ENCODE data around the gene PAFAH2. TPM values are rescaled to one million over a fixed set of nuclear protein-coding genes. Genes with fewer than 3 reads are reported as not detected.
A peak's percentile ranks its signal among the peaks of the same experiment; 100 is the strongest.

The PAFAH2 gene
- total RNA-seq, result 1 to 10 TPM; 7.4 to 8.0 TPM

DNA sequence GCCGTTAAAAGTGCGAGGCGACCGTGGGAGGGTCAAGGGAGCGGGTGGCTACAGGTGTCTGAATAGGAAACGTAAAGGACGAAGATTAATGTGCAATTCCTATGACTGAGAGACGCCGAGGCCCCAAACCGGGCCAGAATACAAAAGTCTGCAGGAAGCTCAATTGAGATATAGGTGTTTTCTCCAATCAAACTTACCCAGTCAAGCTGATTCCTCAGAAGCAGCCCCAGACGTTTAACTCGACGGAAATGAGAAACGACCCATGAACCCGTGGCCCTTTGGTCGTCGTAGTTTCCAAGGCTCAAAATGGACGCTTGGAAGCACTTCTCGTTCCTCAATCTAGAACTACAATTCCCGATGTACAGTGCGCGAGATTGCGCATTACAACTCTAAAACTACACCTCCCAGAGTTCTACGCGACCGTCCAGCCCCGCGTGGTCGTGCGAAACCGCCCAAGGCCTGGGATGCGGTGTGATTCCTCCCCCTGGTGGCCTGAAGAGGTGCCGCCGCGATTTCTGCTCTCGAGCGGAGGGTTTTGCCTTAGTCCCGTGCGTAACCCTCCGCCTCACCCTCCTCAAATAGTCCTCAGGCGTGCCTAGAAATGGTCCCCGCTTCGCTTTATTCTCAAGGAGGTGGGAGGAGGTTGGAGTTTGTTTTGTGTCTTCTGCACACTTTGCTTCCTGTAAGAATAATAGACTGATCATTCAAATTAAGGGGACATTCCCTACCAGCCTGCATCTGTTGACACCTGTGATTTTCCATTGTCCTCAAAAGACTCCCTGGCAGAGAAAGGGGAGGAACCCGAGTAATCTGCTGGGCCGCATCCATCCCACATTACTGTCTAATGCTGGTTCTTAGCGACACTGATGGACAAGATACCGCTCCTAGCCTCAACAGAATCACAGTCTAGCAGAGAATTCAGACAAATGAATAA is at the start of gene PAFAH2:
Gene PAFAH2, minus strand, starts transcription at position 236 of the 934 bp plus-strand sequence. CDS start 7,247 bp downstream, outside the sequence.
- H3K4me3 Mint-ChIP-seq, result peak within 1 kb of the TSS; percentile 94
- peaks cover 18% of the 10 kb centered on the region for H3K4me1 Mint-ChIP-seq (ENCODE audit: low read depth)
- H3K27ac Mint-ChIP-seq, result peak within 1 kb of the TSS; percentile 98
- ChIA-PET POLR2A (interaction anchor here (0.5 to 10.0 kb wide), 9 partner anchors 10 to 213 kb away, joined by 3 to 160 read pairs (median 4); partner anchors contain the start of gene STMN1), CTCF (interaction anchor here (0.6 to 12.6 kb wide), 35 partner anchors 10 to 457 kb away, joined by 3 to 417 read pairs (median 4); partner anchors contain the start of genes MTFR1L, PAQR7, STMN1 and ZNF593)
- H3K9me3 Mint-ChIP-seq, result no peaks in the 10 kb centered on the region
- H3K27me3 Mint-ChIP-seq, result no peaks in the 10 kb centered on the region
- peak; percentile 98 for DNase-seq
- ATAC-seq, result peak; percentile 97
- TF ChIP-seq, protein P1, sequence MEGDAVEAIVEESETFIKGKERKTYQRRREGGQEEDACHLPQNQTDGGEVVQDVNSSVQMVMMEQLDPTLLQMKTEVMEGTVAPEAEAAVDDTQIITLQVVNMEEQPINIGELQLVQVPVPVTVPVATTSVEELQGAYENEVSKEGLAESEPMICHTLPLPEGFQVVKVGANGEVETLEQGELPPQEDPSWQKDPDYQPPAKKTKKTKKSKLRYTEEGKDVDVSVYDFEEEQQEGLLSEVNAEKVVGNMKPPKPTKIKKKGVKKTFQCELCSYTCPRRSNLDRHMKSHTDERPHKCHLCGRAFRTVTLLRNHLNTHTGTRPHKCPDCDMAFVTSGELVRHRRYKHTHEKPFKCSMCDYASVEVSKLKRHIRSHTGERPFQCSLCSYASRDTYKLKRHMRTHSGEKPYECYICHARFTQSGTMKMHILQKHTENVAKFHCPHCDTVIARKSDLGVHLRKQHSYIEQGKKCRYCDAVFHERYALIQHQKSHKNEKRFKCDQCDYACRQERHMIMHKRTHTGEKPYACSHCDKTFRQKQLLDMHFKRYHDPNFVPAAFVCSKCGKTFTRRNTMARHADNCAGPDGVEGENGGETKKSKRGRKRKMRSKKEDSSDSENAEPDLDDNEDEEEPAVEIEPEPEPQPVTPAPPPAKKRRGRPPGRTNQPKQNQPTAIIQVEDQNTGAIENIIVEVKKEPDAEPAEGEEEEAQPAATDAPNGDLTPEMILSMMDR (IDR thresholded peaks at IDR 0.05), result peak; percentile 91
- no peaks in the 10 kb centered on the region for H3K36me3 Mint-ChIP-seq (ENCODE audit: low read depth)
- intact Hi-C loops (cut with micrococcal nuclease), result loop anchor here (1.0 to 2.0 kb wide), 2 partner anchors 93 to 103 kb away; no protein-coding TSS in a partner anchor

DNA sequence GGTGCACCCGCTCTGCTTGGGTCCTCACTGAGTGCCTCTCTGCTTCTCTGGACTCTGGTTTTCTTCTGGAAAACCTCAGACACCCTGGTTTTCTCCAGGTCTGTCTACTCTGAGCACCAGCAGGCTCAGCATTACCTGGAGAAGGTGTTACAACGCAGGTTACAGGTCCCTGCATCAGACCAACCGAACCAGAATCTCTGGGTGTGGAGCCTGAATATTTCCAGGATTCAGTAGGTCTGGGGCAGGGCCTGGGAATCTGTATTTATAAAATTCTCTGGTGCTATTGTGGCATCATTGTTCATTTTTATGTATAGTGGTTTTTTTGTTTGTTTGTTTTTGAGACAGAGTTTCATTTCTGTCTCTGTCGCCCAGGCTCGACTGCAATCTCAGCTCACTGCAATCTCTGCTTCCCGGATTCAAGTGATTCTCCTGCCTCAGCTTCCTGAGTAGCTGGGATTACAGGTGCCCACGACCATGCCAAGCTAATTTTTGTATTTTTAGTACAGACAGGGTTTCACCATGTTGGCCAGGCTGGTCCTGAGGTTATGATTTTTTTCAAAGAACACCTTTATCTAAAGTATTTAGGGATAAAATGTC is 49.5 kb upstream of the PAFAH2 start:
- Mint-ChIP-seq H3K4me3 (no peak overlapping the region), H3K27ac (no peak overlapping the region), H3K36me3 (ENCODE audit: low read depth) (no peaks in the 10 kb centered on the region), H3K4me1 (ENCODE audit: low read depth) (peaks cover 2% of the 10 kb centered on the region), H3K9me3 (no peaks in the 10 kb centered on the region), H3K27me3 (peaks cover 62% of the 10 kb centered on the region)
- no peak for DNase-seq
- ChIA-PET CTCF (interaction anchor here (5.0 kb wide), 1 partner anchor 13 kb away, joined by 31 read pairs; no protein-coding TSS in a partner anchor), POLR2A (no interaction called here)
- ATAC-seq, result no peak
- intact Hi-C loops (cut with micrococcal nuclease), result no loop called here
- TF ChIP-seq, protein P1 (IDR thresholded peaks at IDR 0.05), result no peak

DNA sequence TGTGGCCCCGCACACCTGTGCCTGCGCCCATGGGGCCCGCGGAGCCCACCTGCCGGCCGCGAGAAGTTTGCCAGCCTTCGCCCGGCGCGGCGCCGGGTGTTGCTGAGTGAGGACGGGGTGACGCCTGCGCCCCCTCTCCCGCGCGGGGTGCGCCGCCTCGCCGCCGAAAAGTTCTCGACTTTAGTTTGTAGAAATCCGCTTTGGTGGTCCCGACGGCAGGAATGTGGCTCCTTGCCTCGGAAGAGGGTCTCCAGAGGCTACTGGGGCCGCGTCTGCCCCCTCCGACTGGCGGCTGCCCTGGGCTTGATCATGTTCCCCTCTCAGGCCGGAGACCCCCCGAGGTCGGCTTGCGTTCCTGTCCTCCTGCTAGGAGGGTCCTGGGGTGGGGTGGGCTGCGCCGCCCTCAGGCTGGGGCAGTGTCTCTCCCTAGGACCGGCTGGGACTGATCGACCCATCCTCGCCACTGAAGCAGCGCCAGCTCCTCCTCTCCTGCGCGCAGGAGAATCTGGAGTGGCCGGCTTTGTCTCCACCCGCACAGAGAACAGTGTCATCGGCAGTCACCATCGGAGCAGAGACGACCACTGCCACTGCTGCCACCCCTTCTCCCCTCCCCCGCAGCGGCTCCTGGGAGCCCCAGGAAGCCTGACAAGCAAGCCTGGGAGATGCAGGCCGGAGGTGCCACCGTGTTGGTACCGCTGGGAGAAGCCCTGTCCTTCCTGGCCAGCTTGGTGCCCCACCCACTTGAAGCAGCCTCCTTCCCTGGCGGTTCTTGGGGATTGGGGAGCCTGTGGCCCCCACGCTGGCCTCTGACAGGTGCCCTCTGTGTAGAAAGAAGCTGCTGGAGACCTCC is 48.6 kb upstream of the PAFAH2 start:
- intact Hi-C loops (cut with micrococcal nuclease), result no loop called here
- no peak overlapping the region for H3K27ac Mint-ChIP-seq
- DNase-seq (no peak), ATAC-seq (no peak)
- H3K4me3 Mint-ChIP-seq, result no peak overlapping the region
- TF ChIP-seq, protein P1 (IDR thresholded peaks at IDR 0.05), result no peak
- H3K36me3 Mint-ChIP-seq (ENCODE audit: low read depth), result no peaks in the 10 kb centered on the region
- peaks cover 58% of the 10 kb centered on the region for H3K27me3 Mint-ChIP-seq
- CTCF ChIA-PET, result interaction anchor here (1.6 to 5.0 kb wide), 2 partner anchors 8 to 12 kb away, joined by 4 to 31 read pairs; no protein-coding TSS in a partner anchor
- peaks cover 2% of the 10 kb centered on the region for H3K4me1 Mint-ChIP-seq (ENCODE audit: low read depth)
- POLR2A ChIA-PET, result no interaction called here
- H3K9me3 Mint-ChIP-seq, result no peaks in the 10 kb centered on the region

DNA sequence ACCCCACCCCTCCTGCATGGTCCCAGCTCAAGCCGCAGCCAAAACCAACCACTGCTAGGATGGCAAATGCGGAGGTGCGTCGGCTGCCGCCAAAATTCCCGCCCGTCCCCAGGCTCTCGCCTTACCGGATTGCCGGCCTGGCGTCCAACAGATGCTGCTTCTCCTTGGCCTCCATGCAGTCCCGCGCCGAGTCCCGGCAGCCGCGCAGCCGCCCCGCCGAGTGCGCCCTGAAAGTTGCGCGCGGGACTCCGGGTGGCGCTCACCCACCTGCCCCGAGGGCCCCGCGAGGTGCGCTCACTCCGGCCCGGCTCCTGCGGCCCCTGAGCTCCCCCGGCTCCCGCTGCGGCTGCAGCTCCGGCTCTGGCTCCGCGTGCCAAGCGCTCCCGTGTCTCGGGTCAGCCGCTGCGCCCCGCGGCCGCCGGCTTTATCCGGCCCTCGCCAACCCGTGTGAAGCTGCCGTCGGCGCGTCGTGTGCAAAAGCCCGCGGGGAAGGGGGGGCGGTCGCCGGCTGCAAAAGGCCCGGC is 47.9 kb upstream of the PAFAH2 start, which contains the start of gene SLC30A2:
Gene SLC30A2, minus strand, starts transcription at position 397 of the 524 bp plus-strand sequence. Its CDS starts 222 bp downstream, at position 175.
- H3K9me3 Mint-ChIP-seq, result no peaks in the 10 kb centered on the region
- CTCF ChIA-PET, result interaction anchor here (1.6 to 5.0 kb wide), 2 partner anchors 9 to 11 kb away, joined by 4 to 31 read pairs; no protein-coding TSS in a partner anchor
- H3K4me3 Mint-ChIP-seq, result no peak within 1 kb of the TSS
- DNase-seq (no peak), ATAC-seq (peak; percentile 42)
- H3K27me3 Mint-ChIP-seq, result peaks cover 54% of the 10 kb centered on the region
- intact Hi-C loops (cut with micrococcal nuclease), result no loop called here
- no peak within 1 kb of the TSS for H3K27ac Mint-ChIP-seq
- POLR2A ChIA-PET, result no interaction called here
- H3K36me3 Mint-ChIP-seq (ENCODE audit: low read depth), result no peaks in the 10 kb centered on the region
- TF ChIP-seq, protein P1 (IDR thresholded peaks at IDR 0.05), result no peak
- peaks cover 2% of the 10 kb centered on the region for H3K4me1 Mint-ChIP-seq (ENCODE audit: low read depth)
